Activated CD4-positive, alpha-beta T cell treated with anti-CD3 and anti-CD28 coated beads for 48 hours (primary cell): ENCODE data around the gene ZBTB1.

Experiments used
- DNase-seq: peaks from one replicate; pipeline ENCODE4 v3.0.0-alpha.2; 2020

Gene ZBTB1, protein sequence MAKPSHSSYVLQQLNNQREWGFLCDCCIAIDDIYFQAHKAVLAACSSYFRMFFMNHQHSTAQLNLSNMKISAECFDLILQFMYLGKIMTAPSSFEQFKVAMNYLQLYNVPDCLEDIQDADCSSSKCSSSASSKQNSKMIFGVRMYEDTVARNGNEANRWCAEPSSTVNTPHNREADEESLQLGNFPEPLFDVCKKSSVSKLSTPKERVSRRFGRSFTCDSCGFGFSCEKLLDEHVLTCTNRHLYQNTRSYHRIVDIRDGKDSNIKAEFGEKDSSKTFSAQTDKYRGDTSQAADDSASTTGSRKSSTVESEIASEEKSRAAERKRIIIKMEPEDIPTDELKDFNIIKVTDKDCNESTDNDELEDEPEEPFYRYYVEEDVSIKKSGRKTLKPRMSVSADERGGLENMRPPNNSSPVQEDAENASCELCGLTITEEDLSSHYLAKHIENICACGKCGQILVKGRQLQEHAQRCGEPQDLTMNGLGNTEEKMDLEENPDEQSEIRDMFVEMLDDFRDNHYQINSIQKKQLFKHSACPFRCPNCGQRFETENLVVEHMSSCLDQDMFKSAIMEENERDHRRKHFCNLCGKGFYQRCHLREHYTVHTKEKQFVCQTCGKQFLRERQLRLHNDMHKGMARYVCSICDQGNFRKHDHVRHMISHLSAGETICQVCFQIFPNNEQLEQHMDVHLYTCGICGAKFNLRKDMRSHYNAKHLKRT

GRCh38 chr14:64504310-64504896 lies at the start of gene ZBTB1:
TSS of gene ZBTB1 (plus strand) at chr14:64504770. CDS start at chr14:64521505, 16,735 bp downstream.
- peak; percentile 90 for DNase-seq

DNA sequence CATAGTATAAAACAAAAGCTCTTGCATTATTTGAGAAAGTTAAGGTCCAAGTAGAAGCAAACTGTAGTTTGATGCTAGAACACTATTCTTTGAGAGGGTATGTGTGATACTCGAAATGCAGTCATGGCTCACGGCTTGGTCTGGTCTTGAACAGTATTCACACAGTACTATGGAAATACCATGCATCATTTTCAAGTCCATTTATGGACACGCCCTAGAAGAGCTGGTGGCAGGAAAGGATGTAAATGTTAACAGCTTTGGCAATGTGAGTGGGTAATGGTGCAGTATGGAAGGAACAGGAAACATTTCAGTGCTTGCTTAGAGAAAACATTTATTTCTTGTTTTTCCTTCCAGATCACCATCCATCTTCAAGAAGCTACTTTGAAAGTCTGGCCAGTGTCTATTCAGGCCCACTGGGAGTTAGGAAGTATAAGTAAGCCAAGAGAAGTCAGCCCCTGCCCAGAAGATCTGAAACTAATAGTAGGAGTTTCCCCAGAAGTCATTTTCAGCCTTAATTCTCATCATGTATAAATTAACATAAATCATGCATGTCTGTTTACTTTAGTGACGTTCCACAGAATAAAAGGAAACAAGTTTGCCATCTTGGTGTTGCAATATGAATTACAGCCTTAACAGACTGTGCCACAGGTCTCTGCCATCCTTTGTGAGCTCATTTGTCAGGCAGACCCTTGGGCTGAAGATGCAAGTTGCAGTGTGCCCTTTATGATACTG lies 45.0 kb upstream of the ZBTB1 start:
- no peak for DNase-seq

- no peak for DNase-seq
Measured at GRCh38 chr14:64461221-64461620, 43.3 kb upstream of the ZBTB1 start.

- DNase-seq = no peak
Measured at GRCh38 chr14:64463195-64463594, 41.4 kb upstream of the ZBTB1 start.

- DNase-seq = no peak
Measured at GRCh38 chr14:64463873-64464272, 40.7 kb upstream of the ZBTB1 start.

- DNase-seq = no peak
Measured at GRCh38 chr14:64464651-64465050, 39.9 kb upstream of the ZBTB1 start.

- peak; percentile 61 for DNase-seq
Measured at GRCh38 chr14:64465191-64465822, 39.3 kb upstream of the ZBTB1 start, which contains the start of gene AKAP5. TSS of gene AKAP5 (plus strand) at chr14:64465499. CDS start at chr14:64468395, 2,896 bp downstream.

DNA sequence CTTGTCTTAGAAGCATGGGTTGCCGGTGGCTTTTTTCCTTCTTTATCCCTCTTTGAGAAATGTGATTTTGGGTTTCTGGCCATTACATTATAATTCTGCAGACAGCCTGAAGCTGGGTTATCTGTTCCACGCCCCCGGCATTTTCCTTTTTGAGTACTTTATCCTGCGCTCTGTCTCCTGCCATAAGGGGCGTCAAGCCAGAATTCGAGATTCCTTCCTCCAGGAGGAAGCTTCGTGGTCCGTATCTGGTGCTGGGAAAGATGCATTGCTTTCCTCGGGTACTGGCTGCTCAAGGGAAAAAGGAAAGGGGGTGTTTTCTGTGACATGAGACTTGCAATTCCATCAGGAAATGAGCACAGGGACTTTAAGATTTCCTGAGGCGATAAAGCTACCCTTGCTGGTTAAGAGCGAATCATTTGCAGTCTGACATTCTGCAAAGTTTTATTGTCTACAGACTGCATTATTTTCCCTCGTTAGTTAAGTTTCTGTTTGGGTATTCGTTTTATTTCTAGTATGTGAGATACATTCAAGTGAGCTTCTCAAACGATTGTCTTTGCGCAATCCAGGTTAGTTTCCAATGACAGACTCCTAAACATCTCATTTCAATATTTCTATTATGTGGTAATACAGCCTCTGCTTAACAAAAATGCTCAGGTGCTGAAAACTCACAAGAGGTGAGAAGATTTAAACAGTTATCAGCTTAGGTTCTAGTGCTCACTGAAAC lies 38.6 kb upstream of the ZBTB1 start:
- DNase-seq = no peak

DNA sequence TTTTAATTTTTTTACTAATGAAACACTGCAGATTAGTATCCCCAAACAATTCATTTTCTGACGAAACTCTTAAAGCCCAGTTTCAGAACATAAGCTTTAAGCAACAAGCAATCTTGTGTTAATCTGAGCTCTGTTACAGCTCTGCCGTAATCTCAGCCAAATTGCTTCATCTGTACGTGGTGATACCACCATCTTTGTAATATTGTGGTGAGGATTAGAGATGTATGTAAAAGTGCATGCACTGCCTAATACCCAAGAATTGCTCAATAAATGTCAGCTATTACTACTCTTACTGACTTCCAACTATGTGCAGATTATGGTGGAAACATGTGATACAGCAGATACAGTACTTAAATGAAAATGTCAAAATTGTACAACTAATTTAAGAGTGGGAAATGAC lies 37.5 kb upstream of the ZBTB1 start:
- DNase-seq = no peak

DNA sequence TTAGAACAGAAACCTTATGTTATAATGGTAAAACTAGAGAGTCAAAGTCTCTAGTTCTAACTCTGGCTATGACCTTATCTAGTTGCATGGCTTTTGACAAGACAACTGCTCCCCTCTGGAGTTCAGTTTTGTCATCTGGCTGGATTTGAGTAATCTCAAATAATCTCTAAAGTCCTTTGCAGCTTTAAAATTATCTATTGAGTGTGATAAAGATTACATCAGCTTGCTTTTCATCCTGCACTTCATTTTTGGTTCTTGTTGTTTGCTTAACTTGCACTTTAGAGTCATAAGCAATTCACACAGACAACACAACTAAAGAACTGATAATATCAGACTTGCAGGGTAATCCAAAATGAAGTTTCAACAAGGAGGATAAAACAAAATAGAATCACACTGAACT lies 37.0 kb upstream of the ZBTB1 start:
- no peak for DNase-seq

GRCh38 chr14:64468451-64468850 lies 36.1 kb upstream of the ZBTB1 start:
- DNase-seq = no peak

GRCh38 chr14:64474041-64474440 lies 30.5 kb upstream of the ZBTB1 start:
- DNase-seq = no peak

GRCh38 chr14:64474698-64475097 lies 29.9 kb upstream of the ZBTB1 start:
- no peak for DNase-seq

GRCh38 chr14:64475585-64476273 lies 28.8 kb upstream of the ZBTB1 start:
- DNase-seq = no peak

DNA sequence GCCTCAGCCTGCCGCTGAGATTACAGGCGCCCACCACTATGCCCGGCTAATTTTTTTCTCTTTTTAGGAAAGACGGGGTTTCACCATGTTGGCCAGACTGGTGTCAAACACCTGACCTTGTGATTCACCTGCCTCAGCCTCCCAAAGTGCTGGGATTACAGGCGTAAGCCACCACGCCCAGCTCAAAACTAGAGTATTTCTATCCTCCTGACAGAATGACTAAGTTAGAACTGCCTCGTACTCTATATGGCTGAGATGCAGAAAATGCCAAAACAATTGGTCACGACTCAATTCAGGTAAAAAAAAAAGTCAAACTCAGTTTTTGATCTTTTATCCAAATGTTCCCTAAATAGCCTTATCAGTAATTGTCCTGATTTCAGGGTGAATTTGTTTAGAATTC lies 28.1 kb upstream of the ZBTB1 start:
- DNase-seq = no peak

GRCh38 chr14:64478634-64479250 lies 25.8 kb upstream of the ZBTB1 start:
- DNase-seq = no peak

DNA sequence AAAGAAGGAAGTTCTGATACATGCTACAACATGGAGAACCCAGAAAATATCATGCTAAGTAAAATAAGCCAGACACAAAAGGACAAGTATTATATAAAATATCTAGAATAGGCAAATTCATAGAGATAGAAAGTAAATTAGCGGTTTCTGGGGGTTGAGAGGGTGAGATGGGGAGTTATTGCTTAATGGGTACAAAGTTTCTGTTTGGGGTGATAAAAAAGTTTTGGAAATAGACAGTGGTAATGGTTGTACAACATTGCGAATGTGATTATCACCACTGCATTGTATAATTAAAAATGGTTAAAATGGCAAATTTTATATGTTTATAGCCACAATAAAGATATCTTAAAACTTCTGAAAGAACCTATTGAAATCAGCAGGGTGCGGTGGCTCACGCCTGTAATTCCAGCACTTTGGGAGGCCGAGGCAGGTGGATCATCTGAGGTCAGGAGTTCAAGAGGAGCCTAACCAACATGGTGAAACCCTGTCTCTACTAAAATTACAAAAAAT lies 15.9 kb upstream of the ZBTB1 start:
- no peak for DNase-seq

- no peak for DNase-seq
Measured at GRCh38 chr14:64491637-64492036, 12.9 kb upstream of the ZBTB1 start.

DNA sequence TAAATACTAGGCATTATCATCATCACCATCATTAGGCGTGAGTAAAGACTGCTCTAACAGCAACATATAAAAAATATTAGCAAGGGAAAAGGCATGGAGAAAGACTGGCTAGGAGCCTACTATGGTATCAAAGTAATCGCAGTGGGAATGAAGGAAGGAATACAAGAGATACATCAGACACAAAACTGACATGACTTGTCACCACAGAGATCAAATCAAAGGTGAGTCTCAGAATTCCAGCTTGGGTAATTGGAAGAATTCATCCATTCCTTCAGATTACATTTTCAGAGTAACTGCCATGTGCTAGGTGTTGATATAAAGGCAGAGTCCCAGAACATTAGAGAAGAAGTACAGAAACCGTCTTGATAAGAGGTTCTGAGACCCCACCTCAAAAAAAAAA lies 11.1 kb upstream of the ZBTB1 start:
- no peak for DNase-seq

DNA sequence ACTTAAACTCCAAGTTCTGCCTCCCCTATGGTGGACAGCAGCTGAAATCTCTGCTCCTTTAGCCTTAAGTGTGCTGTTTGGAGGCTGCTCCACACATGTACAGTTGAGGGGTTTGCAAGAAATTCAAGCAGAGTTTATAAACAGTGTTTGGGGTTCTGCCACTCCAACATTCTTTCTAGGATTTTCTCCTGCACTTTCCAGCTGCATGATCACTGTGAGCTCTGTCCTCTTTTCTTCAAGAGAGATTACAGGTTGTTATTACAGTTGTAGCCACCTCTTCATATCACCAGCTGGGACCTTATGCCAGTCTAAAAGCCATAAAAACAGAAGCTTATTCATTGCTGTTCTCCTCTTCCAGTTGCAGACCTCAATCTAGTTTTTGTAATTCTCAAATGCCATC lies 9.3 kb upstream of the ZBTB1 start:
- no peak for DNase-seq

DNA sequence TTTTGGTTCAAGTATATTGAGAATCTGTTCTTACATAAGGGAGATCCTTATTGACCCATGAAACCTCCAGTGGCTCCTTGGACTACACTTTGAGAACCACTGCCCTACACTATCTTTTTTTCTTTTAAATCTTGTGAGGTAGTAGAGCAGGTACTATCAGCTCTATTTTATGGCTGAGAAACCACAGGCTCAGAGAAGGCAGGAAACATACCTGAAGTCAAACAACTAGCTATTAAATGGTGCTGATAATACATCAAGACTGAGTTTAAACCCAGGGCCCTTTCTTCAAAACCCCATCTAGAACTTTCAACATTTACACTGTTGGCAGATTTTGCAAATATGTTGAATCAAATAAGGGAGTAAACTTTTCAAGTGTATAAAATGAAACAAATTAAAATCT lies 7.8 kb upstream of the ZBTB1 start:
- DNase-seq = no peak
